ENCODE data around the gene TRAPPC6A.

- TF ChIP-seq CTCF (conservative IDR thresholded peaks at IDR 0.05; ENCODE audit: low read depth, low read length) (no peak), FOS (IDR thresholded peaks at IDR 0.05; ENCODE audit: low read depth, low read length) (no peak), RAD21 (IDR thresholded peaks at IDR 0.05; ENCODE audit: low read length) (no peak), POLR2A (IDR thresholded peaks at IDR 0.05; ENCODE audit: low read depth, low read length) (no peak), ELK1 (IDR thresholded peaks at IDR 0.05; ENCODE audit: borderline replicate concordance, low read depth, low read length) (no peak), USF2 (IDR thresholded peaks at IDR 0.05; ENCODE audit: low read depth, low read length) (no peak), BHLHE40 (IDR thresholded peaks at IDR 0.05; ENCODE audit: low read depth, low read length) (no peak), RCOR1 (IDR thresholded peaks at IDR 0.05; ENCODE audit: insufficient replicate concordance, low read length) (no peak), CEBPB (IDR thresholded peaks at IDR 0.05; ENCODE audit: low read depth, low read length) (no peak), CHD1 (IDR thresholded peaks at IDR 0.05; ENCODE audit: low read depth, low read length) (no peak), RFX5 (IDR thresholded peaks at IDR 0.05; ENCODE audit: low read depth, low read length) (no peak), MXI1 (IDR thresholded peaks at IDR 0.05; ENCODE audit: borderline replicate concordance, low read depth, low read length) (no peak), MAFK (IDR thresholded peaks at IDR 0.05; ENCODE audit: low read depth, low read length) (no peak), MAZ (IDR thresholded peaks at IDR 0.05; ENCODE audit: borderline replicate concordance, low read depth, low read length) (no peak)
These were observed 26.1 kb downstream of the TRAPPC6A start for GRCh38 chr19:45151821-45152503.

Data from IMR-90 (cell line).